Keratinocyte (primary cell): ENCODE results near the gene STRN.
"Not testable (repeated sequence)": the region's sequence is repeated elsewhere in the genome, so short reads cannot be mapped to it uniquely, and the experiment has no call there.

Experiments
- CTCF ChIP-seq, 3 experiments: IDR thresholded peaks in 1 of 3; conservative IDR thresholded peaks in 1 of 3; optimal IDR thresholded peaks in 1 of 3; 2 replicates in 2 of 3; 3 replicates in 1 of 3; pipeline versions ENCODE3 to v1.5.1; 2011; ENCODE audit warnings: low read length in 3 of 3, mild to moderate bottlenecking in 3 of 3, moderate library complexity in 2 of 3, control low read depth in 1 of 3, inconsistent platforms in 1 of 3; ENCODE audit not compliant: insufficient read depth in 2 of 3; ENCODE audit errors: extremely low read depth in 1 of 3
- EZH2 ChIP-seq: IDR thresholded peaks from one replicate; pipeline ENCODE4 v1.6.1; 2012; ENCODE audit warnings: inconsistent platforms, mild to moderate bottlenecking, low read length, moderate library complexity

GRCh38 chr2:36824683-36825082 is 141.7 kb downstream of the STRN start:
- TF ChIP-seq CTCF (optimal IDR thresholded peaks at IDR 0.05 in 1 of 3, IDR thresholded peaks at IDR 0.05 in 1 of 3, conservative IDR thresholded peaks at IDR 0.05 in 1 of 3; ENCODE audit: extremely low read depth in 1 of 3, insufficient read depth in 2 of 3, low read length in 3 of 3); EZH2: not testable (repeated sequence)
